ENCODE data around the gene ENKUR.

The ENKUR gene

DNA sequence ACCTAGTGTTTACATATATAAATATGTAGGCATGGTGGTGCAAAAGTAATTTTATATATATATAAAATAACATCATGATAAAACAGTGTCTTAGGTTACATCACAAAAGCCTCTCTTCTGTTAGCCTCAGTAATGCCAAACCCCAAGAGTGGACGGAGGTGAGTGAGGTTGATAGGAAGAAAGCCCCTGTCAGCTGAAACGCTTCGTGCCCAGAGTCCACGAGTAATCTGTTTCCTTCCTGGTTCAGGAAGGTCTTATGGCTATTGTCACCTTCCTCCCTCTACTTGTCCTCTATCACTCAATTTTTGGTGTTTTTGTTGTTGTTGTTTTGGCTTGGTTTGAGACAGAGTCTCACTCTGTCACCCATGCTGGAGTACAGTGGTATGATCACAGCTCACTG, 41.9 kb upstream of the ENKUR start:
- no peak overlapping the region for H3K27ac ChIP-seq (ENCODE audit: insufficient read depth in 1 of 2, low read depth in 1 of 2, low read length in 2 of 2, poor library complexity in 1 of 2, severe bottlenecking in 2 of 2)
- no peak for DNase-seq
- H3K4me1 ChIP-seq (ENCODE audit: control extremely low read depth in 1 of 4, control insufficient read depth in 4 of 4, insufficient read depth in 4 of 4, low read length in 3 of 4), result peaks cover 0 to 10% (median 4%) of the 10 kb centered on the region in 4 experiments
- no peaks in the 10 kb centered on the region for H3K36me3 ChIP-seq (ENCODE audit: control insufficient read depth in 4 of 4, insufficient read depth in 4 of 4, low read length in 3 of 4)
- peaks cover 0 to 1% (median 0%) of the 10 kb centered on the region in 5 experiments for H3K27me3 ChIP-seq (replicated peaks in 2 of 5; ENCODE audit: control insufficient read depth in 4 of 5, insufficient read depth in 5 of 5, low read length in 4 of 5)
- H3K4me3 ChIP-seq (ENCODE audit: control insufficient read depth in 1 of 7, extremely low read depth in 1 of 7, insufficient read depth in 4 of 7, low read depth in 2 of 7, low read length in 6 of 7), result no peak overlapping the region
- POLR2A ChIA-PET, result no interaction called here
- WGBS (ENCODE audit: insufficient coverage), result 100% methylated on average over 1 of the region's 4 CpGs
- CTCF ChIA-PET, result no interaction called here
- H3K9me3 ChIP-seq (ENCODE audit: control extremely low read depth in 1 of 5, control insufficient read depth in 4 of 5, insufficient read depth in 2 of 5, low read depth in 1 of 5, low read length in 4 of 5), result no peaks in the 10 kb centered on the region

DNA sequence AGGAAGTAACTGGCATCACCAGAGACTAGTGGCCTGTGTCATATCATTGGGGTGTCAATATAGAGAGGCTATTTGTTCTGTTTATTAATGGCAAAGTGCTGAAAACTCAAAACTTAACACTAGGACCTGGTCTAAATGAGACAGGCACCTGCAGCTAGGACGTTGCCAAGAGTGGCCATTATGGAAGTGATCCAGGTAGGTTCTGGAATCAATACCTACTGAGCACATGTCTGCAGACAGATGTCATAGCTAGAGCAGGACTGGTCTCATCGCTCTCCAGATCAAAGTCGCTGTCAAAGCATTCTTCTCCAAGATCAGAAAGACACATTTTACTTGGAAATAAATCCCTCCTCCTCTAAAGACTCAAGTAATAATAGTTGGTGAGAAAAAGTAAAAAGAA, 40.8 kb upstream of the ENKUR start:
- Histone ChIP-seq H3K4me1 (ENCODE audit: control extremely low read depth in 1 of 4, control insufficient read depth in 4 of 4, insufficient read depth in 4 of 4, low read length in 3 of 4) (no peaks in the 10 kb centered on the region), H3K27ac (ENCODE audit: insufficient read depth in 1 of 2, low read depth in 1 of 2, low read length in 2 of 2, poor library complexity in 1 of 2, severe bottlenecking in 2 of 2) (no peak overlapping the region), H3K27me3 (replicated peaks in 2 of 5; ENCODE audit: control insufficient read depth in 4 of 5, insufficient read depth in 5 of 5, low read length in 4 of 5) (peaks cover 0 to 1% (median 0%) of the 10 kb centered on the region in 5 experiments), H3K9me3 (ENCODE audit: control extremely low read depth in 1 of 5, control insufficient read depth in 4 of 5, insufficient read depth in 2 of 5, low read depth in 1 of 5, low read length in 4 of 5) (no peaks in the 10 kb centered on the region), H3K36me3 (ENCODE audit: control insufficient read depth in 4 of 4, insufficient read depth in 4 of 4, low read length in 3 of 4) (no peaks in the 10 kb centered on the region), H3K4me3 (ENCODE audit: control insufficient read depth in 1 of 7, extremely low read depth in 1 of 7, insufficient read depth in 4 of 7, low read depth in 2 of 7, low read length in 6 of 7) (no peak overlapping the region)
- no peak for DNase-seq
- WGBS (ENCODE audit: insufficient coverage), result 89% methylated on average over 1 of the region's 3 CpGs
- ChIA-PET POLR2A (no interaction called here), CTCF (interaction anchor here (1.1 to 1.4 kb wide), 2 partner anchors 10 to 24 kb away, joined by 3 read pairs; no protein-coding TSS in a partner anchor)

DNA sequence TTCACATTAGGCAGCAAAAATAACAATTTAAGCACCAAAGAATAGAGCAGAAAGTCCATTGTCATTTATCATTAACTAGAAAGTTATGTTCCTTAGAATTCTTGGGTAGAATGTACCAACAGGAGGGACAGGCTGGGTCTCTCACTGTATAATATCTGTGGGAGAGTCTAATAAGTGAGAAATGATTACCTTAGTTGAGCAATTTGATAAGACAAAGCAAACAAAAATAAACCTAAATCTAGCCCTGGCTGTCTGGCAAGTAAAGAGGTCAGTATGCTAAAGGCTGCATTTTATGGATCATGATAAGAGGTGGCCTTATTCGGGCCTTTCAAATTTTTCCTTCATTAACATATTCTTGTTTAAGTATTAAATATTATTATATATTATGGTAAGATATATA, 36.1 kb upstream of the ENKUR start:
- CTCF ChIA-PET, result no interaction called here
- Histone ChIP-seq H3K27me3 (replicated peaks in 2 of 5; ENCODE audit: control insufficient read depth in 4 of 5, insufficient read depth in 5 of 5, low read length in 4 of 5) (peaks cover 0 to 1% (median 0%) of the 10 kb centered on the region in 5 experiments), H3K4me3 (ENCODE audit: control insufficient read depth in 1 of 7, extremely low read depth in 1 of 7, insufficient read depth in 4 of 7, low read depth in 2 of 7, low read length in 6 of 7) (no peak overlapping the region), H3K36me3 (ENCODE audit: control insufficient read depth in 4 of 4, insufficient read depth in 4 of 4, low read length in 3 of 4) (no peaks in the 10 kb centered on the region), H3K9me3 (ENCODE audit: control extremely low read depth in 1 of 5, control insufficient read depth in 4 of 5, insufficient read depth in 2 of 5, low read depth in 1 of 5, low read length in 4 of 5) (no peaks in the 10 kb centered on the region), H3K27ac (ENCODE audit: insufficient read depth in 1 of 2, low read depth in 1 of 2, low read length in 2 of 2, poor library complexity in 1 of 2, severe bottlenecking in 2 of 2) (no peak overlapping the region), H3K4me1 (ENCODE audit: control extremely low read depth in 1 of 4, control insufficient read depth in 4 of 4, insufficient read depth in 4 of 4, low read length in 3 of 4) (peaks cover 0 to 11% (median 5%) of the 10 kb centered on the region in 4 experiments)
- WGBS (ENCODE audit: insufficient coverage), result no CpG with 5 or more reads among the region's 1 CpG
- DNase-seq, result no peak
- POLR2A ChIA-PET, result no interaction called here

DNA sequence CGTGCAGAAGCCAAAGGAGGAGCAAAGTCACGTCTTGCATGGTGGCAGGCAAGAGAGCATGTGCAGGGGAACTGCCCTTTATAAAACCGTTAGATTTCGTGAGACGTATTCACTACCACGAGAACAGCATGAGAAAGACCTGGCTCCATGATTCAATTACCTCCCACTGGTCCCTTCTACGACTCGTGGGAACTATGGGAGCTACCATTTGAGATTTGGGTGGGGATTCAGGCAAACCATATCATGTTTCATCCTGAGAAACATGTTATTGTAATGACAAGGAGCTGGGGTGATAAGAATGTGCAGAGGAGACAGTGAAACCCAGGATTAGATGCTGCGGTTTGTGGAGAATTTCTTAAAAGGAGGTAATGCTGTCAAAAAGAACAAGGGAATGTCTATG, 34.4 kb upstream of the ENKUR start:
- DNase-seq, result no peak
- Histone ChIP-seq H3K27ac (ENCODE audit: insufficient read depth in 1 of 2, low read depth in 1 of 2, low read length in 2 of 2, poor library complexity in 1 of 2, severe bottlenecking in 2 of 2) (no peak overlapping the region), H3K4me3 (ENCODE audit: control insufficient read depth in 1 of 7, extremely low read depth in 1 of 7, insufficient read depth in 4 of 7, low read depth in 2 of 7, low read length in 6 of 7) (no peak overlapping the region), H3K4me1 (ENCODE audit: control extremely low read depth in 1 of 4, control insufficient read depth in 4 of 4, insufficient read depth in 4 of 4, low read length in 3 of 4) (peaks cover 0 to 11% (median 5%) of the 10 kb centered on the region in 4 experiments), H3K36me3 (ENCODE audit: control insufficient read depth in 4 of 4, insufficient read depth in 4 of 4, low read length in 3 of 4) (no peaks in the 10 kb centered on the region), H3K9me3 (ENCODE audit: control extremely low read depth in 1 of 5, control insufficient read depth in 4 of 5, insufficient read depth in 2 of 5, low read depth in 1 of 5, low read length in 4 of 5) (no peaks in the 10 kb centered on the region), H3K27me3 (replicated peaks in 2 of 5; ENCODE audit: control insufficient read depth in 4 of 5, insufficient read depth in 5 of 5, low read length in 4 of 5) (peaks cover 0 to 1% (median 0%) of the 10 kb centered on the region in 5 experiments)
- ChIA-PET CTCF (no interaction called here), POLR2A (no interaction called here)
- WGBS (ENCODE audit: insufficient coverage), result 99% methylated on average over 6 of the region's 9 CpGs

DNA sequence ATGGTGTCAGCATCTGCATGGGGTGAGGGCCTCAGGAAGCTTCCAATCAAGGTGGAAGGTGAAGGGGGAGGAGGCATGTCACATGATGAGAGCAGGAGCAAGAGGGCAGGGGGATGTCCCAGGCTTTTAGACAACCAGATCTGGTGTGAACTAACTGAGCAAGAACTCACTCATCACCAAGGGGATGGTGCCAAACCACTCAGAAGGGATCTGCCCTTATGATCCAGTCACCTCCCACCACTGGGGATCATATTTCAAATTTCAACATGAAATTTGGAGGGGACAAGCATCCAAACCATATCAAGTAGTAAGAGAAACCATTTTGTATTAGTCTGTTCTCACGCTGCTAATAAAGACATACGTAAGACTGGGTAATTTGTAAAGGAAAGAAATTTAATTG, 34.0 kb upstream of the ENKUR start:
- DNase-seq, result no peak
- POLR2A ChIA-PET, result no interaction called here
- Histone ChIP-seq H3K9me3 (ENCODE audit: control extremely low read depth in 1 of 5, control insufficient read depth in 4 of 5, insufficient read depth in 2 of 5, low read depth in 1 of 5, low read length in 4 of 5) (no peaks in the 10 kb centered on the region), H3K27ac (ENCODE audit: insufficient read depth in 1 of 2, low read depth in 1 of 2, low read length in 2 of 2, poor library complexity in 1 of 2, severe bottlenecking in 2 of 2) (no peak overlapping the region), H3K4me1 (ENCODE audit: control extremely low read depth in 1 of 4, control insufficient read depth in 4 of 4, insufficient read depth in 4 of 4, low read length in 3 of 4) (peaks cover 0 to 11% (median 5%) of the 10 kb centered on the region in 4 experiments), H3K4me3 (ENCODE audit: control insufficient read depth in 1 of 7, extremely low read depth in 1 of 7, insufficient read depth in 4 of 7, low read depth in 2 of 7, low read length in 6 of 7) (no peak overlapping the region), H3K36me3 (ENCODE audit: control insufficient read depth in 4 of 4, insufficient read depth in 4 of 4, low read length in 3 of 4) (no peaks in the 10 kb centered on the region), H3K27me3 (replicated peaks in 2 of 5; ENCODE audit: control insufficient read depth in 4 of 5, insufficient read depth in 5 of 5, low read length in 4 of 5) (no peaks in the 10 kb centered on the region)
- 100% methylated on average over 1 of the region's 2 CpGs for WGBS (ENCODE audit: insufficient coverage)
- CTCF ChIA-PET, result no interaction called here

DNA sequence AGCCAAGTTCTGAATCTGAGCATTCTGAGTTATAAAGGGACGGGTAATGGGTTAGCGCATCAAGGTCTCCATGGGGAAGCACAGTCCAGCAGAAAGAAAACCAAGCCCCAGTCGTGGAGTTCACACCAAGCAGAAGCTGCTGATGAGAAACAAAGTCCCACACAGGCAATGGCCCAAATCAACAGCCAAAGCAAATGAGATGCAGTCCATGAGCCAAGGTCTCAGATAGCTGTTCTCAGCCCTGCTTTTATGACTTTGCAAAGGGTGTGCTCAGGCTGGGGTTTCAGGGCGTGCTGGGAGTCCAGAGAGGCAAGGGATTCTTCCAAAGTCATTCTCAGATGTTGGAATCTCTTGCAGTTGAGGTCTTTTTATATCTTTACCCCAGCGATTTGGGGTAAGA, 32.5 kb upstream of the ENKUR start:
- ChIA-PET CTCF (no interaction called here), POLR2A (no interaction called here)
- Histone ChIP-seq H3K4me1 (ENCODE audit: control extremely low read depth in 1 of 4, control insufficient read depth in 4 of 4, insufficient read depth in 4 of 4, low read length in 3 of 4) (peaks cover 0 to 11% (median 5%) of the 10 kb centered on the region in 4 experiments), H3K4me3 (ENCODE audit: control insufficient read depth in 1 of 7, extremely low read depth in 1 of 7, insufficient read depth in 4 of 7, low read depth in 2 of 7, low read length in 6 of 7) (no peak overlapping the region), H3K27me3 (replicated peaks in 2 of 5; ENCODE audit: control insufficient read depth in 4 of 5, insufficient read depth in 5 of 5, low read length in 4 of 5) (no peaks in the 10 kb centered on the region), H3K9me3 (ENCODE audit: control extremely low read depth in 1 of 5, control insufficient read depth in 4 of 5, insufficient read depth in 2 of 5, low read depth in 1 of 5, low read length in 4 of 5) (no peaks in the 10 kb centered on the region), H3K27ac (ENCODE audit: insufficient read depth in 1 of 2, low read depth in 1 of 2, low read length in 2 of 2, poor library complexity in 1 of 2, severe bottlenecking in 2 of 2) (no peak overlapping the region), H3K36me3 (ENCODE audit: control insufficient read depth in 4 of 4, insufficient read depth in 4 of 4, low read length in 3 of 4) (no peaks in the 10 kb centered on the region)
- 96% methylated on average over 4 of the region's 5 CpGs for WGBS (ENCODE audit: insufficient coverage)
- DNase-seq, result no peak

DNA sequence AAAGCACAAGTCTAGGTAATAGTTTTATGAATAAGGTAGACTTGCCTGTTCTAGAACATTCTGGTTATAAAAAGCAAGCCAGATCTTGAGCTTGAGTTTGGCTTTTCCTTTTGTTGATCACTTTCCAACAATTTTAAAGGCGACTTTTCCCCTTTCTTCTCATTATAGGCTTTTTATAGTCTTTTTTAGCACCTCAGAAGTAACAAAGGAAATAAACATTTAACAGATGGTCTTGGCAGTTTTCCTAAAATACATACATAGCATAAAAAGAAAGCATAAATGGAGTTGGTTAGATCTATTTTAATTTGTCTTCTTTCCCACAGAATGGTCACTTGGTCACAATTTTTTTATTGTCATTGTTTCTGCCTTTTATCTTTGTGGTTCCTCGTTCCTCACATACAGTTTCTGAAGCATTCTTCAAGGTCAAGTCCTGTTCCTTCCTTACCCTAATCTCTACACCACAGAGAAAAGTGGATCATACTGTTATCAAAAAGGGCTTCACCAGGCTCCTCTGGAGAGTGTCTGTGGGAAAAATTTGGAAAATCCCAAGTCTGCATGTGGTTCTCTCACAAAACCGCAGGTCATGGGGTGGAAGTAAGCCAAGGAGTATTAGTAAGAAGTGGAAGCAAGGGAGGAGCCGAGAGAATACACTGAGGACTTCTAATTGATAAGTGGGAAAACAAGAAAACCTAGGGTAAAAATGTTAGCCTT, 31.8 kb upstream of the ENKUR start:
- Histone ChIP-seq H3K27me3 (replicated peaks in 2 of 5; ENCODE audit: control insufficient read depth in 4 of 5, insufficient read depth in 5 of 5, low read length in 4 of 5) (no peaks in the 10 kb centered on the region), H3K27ac (ENCODE audit: insufficient read depth in 1 of 2, low read depth in 1 of 2, low read length in 2 of 2, poor library complexity in 1 of 2, severe bottlenecking in 2 of 2) (no peak overlapping the region), H3K4me3 (ENCODE audit: control insufficient read depth in 1 of 7, extremely low read depth in 1 of 7, insufficient read depth in 4 of 7, low read depth in 2 of 7, low read length in 6 of 7) (no peak overlapping the region), H3K36me3 (ENCODE audit: control insufficient read depth in 4 of 4, insufficient read depth in 4 of 4, low read length in 3 of 4) (no peaks in the 10 kb centered on the region), H3K9me3 (ENCODE audit: control extremely low read depth in 1 of 5, control insufficient read depth in 4 of 5, insufficient read depth in 2 of 5, low read depth in 1 of 5, low read length in 4 of 5) (no peaks in the 10 kb centered on the region), H3K4me1 (ENCODE audit: control extremely low read depth in 1 of 4, control insufficient read depth in 4 of 4, insufficient read depth in 4 of 4, low read length in 3 of 4) (peaks cover 0 to 11% (median 5%) of the 10 kb centered on the region in 4 experiments)
- 81% methylated on average over 2 of the region's 4 CpGs for WGBS (ENCODE audit: insufficient coverage)
- ChIA-PET CTCF (interaction anchor here (1.0 kb wide), 1 partner anchor 9 kb away, joined by 3 read pairs; no protein-coding TSS in a partner anchor), POLR2A (no interaction called here)
- no peak for DNase-seq

Measured in common myeloid progenitor, CD34-positive (primary cell).